MM.1S (cell line): ENCODE data around the gene CIZ1.

Experiments
- DNase-seq: peaks from one replicate; pipeline ENCODE4 v3.0.0-alpha.2; 2015
- H2AFZ ChIP-seq: fragments of 300-600 bp; sonication (generic); 2 replicates; pipeline ENCODE4 v1.6.0; 2016; ENCODE audit warnings: antibody characterized with exemption, low read length
- H3F3A ChIP-seq: fragments of 300-600 bp; sonication (generic); 2 replicates; pipeline ENCODE4 v1.6.1; 2016; ENCODE audit warnings: mild to moderate bottlenecking, antibody characterized with exemption, low read length, moderate library complexity, mixed read lengths; ENCODE audit not compliant: insufficient read depth
- H3K27ac ChIP-seq: fragments of 300-600 bp; sonication (generic); 2 replicates; pipeline ENCODE4 v1.5.1; 2016; ENCODE audit warnings: mild to moderate bottlenecking, low read length
- H3K27me3 ChIP-seq: fragments of 300-600 bp; sonication (generic); replicated peaks from 2 replicates; pipeline ENCODE4 v1.6.0; 2016; ENCODE audit warnings: low read length; ENCODE audit not compliant: insufficient read depth
- H3K36me3 ChIP-seq: fragments of 300-600 bp; sonication (generic); replicated peaks from 2 replicates; pipeline ENCODE4 v1.6.1; 2016; ENCODE audit warnings: mild to moderate bottlenecking, low read length, mixed read lengths; ENCODE audit not compliant: insufficient read depth
- H3K4me1 ChIP-seq: fragments of 300-600 bp; sonication (generic); 2 replicates; pipeline ENCODE4 v1.6.1; 2016; ENCODE audit warnings: low read length, mixed read lengths
- H3K4me2 ChIP-seq: fragments of 300-600 bp; sonication (generic); 2 replicates; pipeline ENCODE4 v1.6.0; 2016; ENCODE audit warnings: low read depth, low read length
- H3K4me3 ChIP-seq: fragments of 300-600 bp; sonication (generic); 2 replicates; pipeline ENCODE4 v1.5.1; 2016; ENCODE audit warnings: low read length, mixed read lengths
- H3K79me2 ChIP-seq: fragments of 300-600 bp; sonication (generic); 2 replicates; pipeline ENCODE4 v1.6.1; 2016; ENCODE audit warnings: mixed run types, low read length, mixed read lengths
- H3K9ac ChIP-seq: fragments of 300-600 bp; sonication (generic); 2 replicates; pipeline ENCODE4 v1.6.1; 2016; ENCODE audit warnings: low read length, mixed read lengths
- H3K9me2 ChIP-seq: fragments of 300-600 bp; sonication (generic); replicated peaks from 2 replicates; pipeline ENCODE4 v1.6.1; 2016; ENCODE audit warnings: mild to moderate bottlenecking, low read length, mixed read lengths; ENCODE audit not compliant: insufficient read depth
- H3K9me3 ChIP-seq: fragments of 300-600 bp; sonication (generic); replicated peaks from 2 replicates; pipeline ENCODE4 v1.6.1; 2016; ENCODE audit warnings: mild to moderate bottlenecking, low read length, mixed read lengths; ENCODE audit not compliant: insufficient read depth
- H4K20me1 ChIP-seq: fragments of 300-600 bp; sonication (generic); 2 replicates; pipeline ENCODE4 v1.6.1; 2016; ENCODE audit warnings: mild to moderate bottlenecking, low read length, moderate library complexity, mixed read lengths; ENCODE audit not compliant: insufficient read depth
- EZH2 ChIP-seq: fragments of 300-600 bp; sonication (generic); optimal IDR thresholded peaks from 2 replicates; pipeline ENCODE3; 2017; ENCODE audit warnings: low read depth, mild to moderate bottlenecking, antibody characterized with exemption, low read length, mixed read lengths
- EZH2phosphoT487 ChIP-seq: fragments of 300-600 bp; sonication (generic); IDR thresholded peaks from 2 replicates; pipeline ENCODE4 v1.6.1; 2018; ENCODE audit warnings: antibody characterized with exemption, low read length
- TF ChIP-seq, protein P1 (sequence below): fragments of 300-600 bp; sonication (generic); IDR thresholded peaks from 2 replicates; pipeline ENCODE4 v1.5.1; 2016; ENCODE audit warnings: antibody characterized with exemption, low read length, mixed read lengths

The CIZ1 gene

GRCh38 chr9:128120061-128120740 is 71.2 kb downstream of the CIZ1 start:
- no peaks in the 10 kb centered on the region for H3K27me3 ChIP-seq
- DNase-seq: no peak
- H3K27ac ChIP-seq: no peak overlapping the region
- no peak overlapping the region for H2AFZ ChIP-seq
- no peaks in the 10 kb centered on the region for H3K36me3 ChIP-seq
- no peaks in the 10 kb centered on the region for H3F3A ChIP-seq
- H3K4me2 ChIP-seq: no peak overlapping the region
- no peak for TF ChIP-seq EZH2
- TF ChIP-seq, protein P1, sequence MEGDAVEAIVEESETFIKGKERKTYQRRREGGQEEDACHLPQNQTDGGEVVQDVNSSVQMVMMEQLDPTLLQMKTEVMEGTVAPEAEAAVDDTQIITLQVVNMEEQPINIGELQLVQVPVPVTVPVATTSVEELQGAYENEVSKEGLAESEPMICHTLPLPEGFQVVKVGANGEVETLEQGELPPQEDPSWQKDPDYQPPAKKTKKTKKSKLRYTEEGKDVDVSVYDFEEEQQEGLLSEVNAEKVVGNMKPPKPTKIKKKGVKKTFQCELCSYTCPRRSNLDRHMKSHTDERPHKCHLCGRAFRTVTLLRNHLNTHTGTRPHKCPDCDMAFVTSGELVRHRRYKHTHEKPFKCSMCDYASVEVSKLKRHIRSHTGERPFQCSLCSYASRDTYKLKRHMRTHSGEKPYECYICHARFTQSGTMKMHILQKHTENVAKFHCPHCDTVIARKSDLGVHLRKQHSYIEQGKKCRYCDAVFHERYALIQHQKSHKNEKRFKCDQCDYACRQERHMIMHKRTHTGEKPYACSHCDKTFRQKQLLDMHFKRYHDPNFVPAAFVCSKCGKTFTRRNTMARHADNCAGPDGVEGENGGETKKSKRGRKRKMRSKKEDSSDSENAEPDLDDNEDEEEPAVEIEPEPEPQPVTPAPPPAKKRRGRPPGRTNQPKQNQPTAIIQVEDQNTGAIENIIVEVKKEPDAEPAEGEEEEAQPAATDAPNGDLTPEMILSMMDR: no peak
- no peak for TF ChIP-seq EZH2phosphoT487
- no peaks in the 10 kb centered on the region for H4K20me1 ChIP-seq
- no peaks in the 10 kb centered on the region for H3K4me1 ChIP-seq
- H3K9me3 ChIP-seq: no peaks in the 10 kb centered on the region
- no peaks in the 10 kb centered on the region for H3K9me2 ChIP-seq
- peaks cover 10% of the 10 kb centered on the region for H3K79me2 ChIP-seq
- no peak overlapping the region for H3K9ac ChIP-seq
- no peak overlapping the region for H3K4me3 ChIP-seq

DNA sequence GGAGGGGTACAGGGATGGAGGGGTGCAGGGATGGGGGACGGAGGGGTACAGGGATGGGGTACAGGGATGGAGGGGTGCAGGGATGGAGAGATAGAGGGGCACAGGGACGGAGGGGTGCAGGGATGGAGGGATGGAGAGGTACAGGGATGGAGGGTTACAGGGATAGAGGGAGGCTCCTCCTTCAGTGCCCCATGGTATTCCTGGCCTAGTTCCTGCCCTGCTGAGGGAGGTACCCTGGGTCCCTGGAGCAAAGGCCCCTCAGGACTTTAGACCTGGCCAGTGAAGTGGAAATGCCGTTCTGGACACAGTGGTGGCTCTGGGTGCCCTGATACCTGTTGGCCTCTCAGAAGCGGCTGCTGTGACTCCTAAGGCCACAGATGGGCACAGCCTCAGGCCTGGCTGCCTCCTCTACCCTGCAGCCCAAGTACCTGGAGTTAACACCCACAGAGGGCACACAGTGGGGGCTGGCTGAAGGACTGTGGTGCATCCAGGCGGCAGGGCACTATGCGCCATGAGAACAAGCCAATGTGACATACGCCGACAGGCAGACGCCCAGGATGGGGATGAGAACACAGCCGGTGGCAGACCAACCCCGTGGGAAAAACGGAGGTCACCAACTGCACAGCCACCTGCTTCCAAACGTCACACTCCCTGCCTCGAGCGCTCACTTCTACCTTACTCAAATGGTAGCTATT is 72.3 kb downstream of the CIZ1 start:
- Histone ChIP-seq H3K9me2 (no peaks in the 10 kb centered on the region), H3K4me2 (no peak overlapping the region), H4K20me1 (no peaks in the 10 kb centered on the region), H2AFZ (no peak overlapping the region), H3K9me3 (no peaks in the 10 kb centered on the region), H3K4me3 (no peak overlapping the region), H3F3A (no peaks in the 10 kb centered on the region), H3K27ac (no peak overlapping the region), H3K27me3 (no peaks in the 10 kb centered on the region), H3K79me2 (no peaks in the 10 kb centered on the region), H3K9ac (no peak overlapping the region), H3K4me1 (no peaks in the 10 kb centered on the region), H3K36me3 (no peaks in the 10 kb centered on the region)
- DNase-seq: no peak
- TF ChIP-seq EZH2: no peak
- no peak for TF ChIP-seq EZH2phosphoT487
- TF ChIP-seq, protein P1: no peak

DNA sequence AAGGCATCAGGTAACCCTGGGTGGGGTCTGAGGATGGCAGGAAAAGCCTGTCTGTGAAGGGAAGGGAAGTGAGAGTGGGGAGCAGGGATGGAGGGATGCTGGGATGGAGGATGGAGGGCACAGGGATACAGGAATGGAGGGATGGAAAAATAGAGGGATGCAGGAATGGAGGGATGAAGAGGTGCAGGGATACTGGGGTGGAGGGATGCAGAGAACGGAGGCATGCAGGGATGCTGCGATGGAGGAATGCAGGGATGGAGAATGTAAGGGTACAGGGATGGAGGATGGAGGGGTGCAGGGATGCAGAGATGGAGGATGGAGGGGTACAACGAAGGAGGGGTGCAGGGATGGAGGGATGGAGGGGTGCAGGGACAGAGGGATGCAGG is 72.9 kb downstream of the CIZ1 start:
- Histone ChIP-seq H3F3A (no peaks in the 10 kb centered on the region), H3K4me3 (no peak overlapping the region), H3K79me2 (no peaks in the 10 kb centered on the region), H3K9me2 (no peaks in the 10 kb centered on the region), H2AFZ (no peak overlapping the region), H3K36me3 (no peaks in the 10 kb centered on the region), H4K20me1 (no peaks in the 10 kb centered on the region), H3K27ac (no peak overlapping the region), H3K9me3 (no peaks in the 10 kb centered on the region), H3K9ac (no peak overlapping the region), H3K4me2 (no peak overlapping the region), H3K27me3 (no peaks in the 10 kb centered on the region), H3K4me1 (no peaks in the 10 kb centered on the region)
- no peak for DNase-seq
- TF ChIP-seq, protein P1: no peak
- no peak for TF ChIP-seq EZH2phosphoT487
